GM19438 (cell line): ENCODE data around the gene DNAAF2.
"Not testable (repeated sequence)": the region's sequence is repeated elsewhere in the genome, so short reads cannot be mapped to it uniquely, and the experiment has no call there.

ENCODE experiments used
- ATAC-seq: cut with Tn5 transposase; IDR thresholded peaks from one replicate; pipeline ENCODE4 v1.9.1; 2021; ENCODE audit warnings: low read depth; ENCODE audit not compliant: unreplicated experiment

DNAAF2 gene

GRCh38 chr14:49621114-49621881, 13.7 kb downstream of the DNAAF2 start:
- peak; percentile 36 for ATAC-seq

GRCh38 chr14:49620182-49621113, 14.6 kb downstream of the DNAAF2 start, which contains the start of the genes MGAT2 and RPL36AL:
TSS of gene MGAT2 (plus strand) at chr14:49620799. CDS start at chr14:49621269, 470 bp downstream.
TSS of gene RPL36AL (minus strand) at chr14:49620626. CDS start at chr14:49619104, 1,522 bp downstream.
- peak; percentile 91 for ATAC-seq

- ATAC-seq, result no peak
Measured at GRCh38 chr14:49619730-49620129, 15.3 kb downstream of the DNAAF2 start.

- not testable (repeated sequence) for ATAC-seq
Measured at GRCh38 chr14:49619273-49619672, 15.8 kb downstream of the DNAAF2 start.

- ATAC-seq, result no peak
Measured at GRCh38 chr14:49617852-49618519, 17.1 kb downstream of the DNAAF2 start.

- ATAC-seq, result no peak
Measured at GRCh38 chr14:49615776-49616175, 19.3 kb downstream of the DNAAF2 start.

- ATAC-seq, result no peak
Measured at GRCh38 chr14:49614196-49614595, 20.8 kb downstream of the DNAAF2 start.

- no peak for ATAC-seq
Measured at GRCh38 chr14:49612671-49613070, 22.4 kb downstream of the DNAAF2 start.

GRCh38 chr14:49612251-49612650, 22.8 kb downstream of the DNAAF2 start:
- no peak for ATAC-seq

- no peak for ATAC-seq
Measured at GRCh38 chr14:49607583-49607982, 27.5 kb downstream of the DNAAF2 start.

- ATAC-seq, result peak; percentile 38
Measured at GRCh38 chr14:49598485-49599300, 36.4 kb downstream of the DNAAF2 start, which contains the start of gene LRR1. TSS of gene LRR1 (plus strand) at chr14:49598940. CDS start at chr14:49599021, 81 bp downstream.

- peak; percentile 0 for ATAC-seq
Measured at GRCh38 chr14:49598189-49598484, 36.9 kb downstream of the DNAAF2 start.

GRCh38 chr14:49594347-49595091, 40.5 kb downstream of the DNAAF2 start:
- no peak for ATAC-seq

GRCh38 chr14:49593016-49593415, 42.0 kb downstream of the DNAAF2 start:
- no peak for ATAC-seq

GRCh38 chr14:49589387-49589786, 45.7 kb downstream of the DNAAF2 start:
- ATAC-seq, result no peak

GRCh38 chr14:49586673-49587460, 48.2 kb downstream of the DNAAF2 start:
- ATAC-seq, result peak; percentile 21

GRCh38 chr14:49585803-49586672, 49.0 kb downstream of the DNAAF2 start, which contains the start of gene RPS29:
TSS of gene RPS29 (minus strand) at chr14:49586380. CDS start at chr14:49586346, 34 bp downstream.
- ATAC-seq, result peak; percentile 83
